HG03025 (cell line): ENCODE data around the gene CST7.
"Not testable (repeated sequence)": the region's sequence is repeated elsewhere in the genome, so short reads cannot be mapped to it uniquely, and the experiment has no call there.

Experiments used
- ATAC-seq: cut with Tn5 transposase; IDR thresholded peaks from one replicate; pipeline ENCODE4 v1.9.1; 2021; ENCODE audit warnings: mild to moderate bottlenecking, moderate library complexity; ENCODE audit not compliant: unreplicated experiment, low FRiP score

Gene CST7

DNA sequence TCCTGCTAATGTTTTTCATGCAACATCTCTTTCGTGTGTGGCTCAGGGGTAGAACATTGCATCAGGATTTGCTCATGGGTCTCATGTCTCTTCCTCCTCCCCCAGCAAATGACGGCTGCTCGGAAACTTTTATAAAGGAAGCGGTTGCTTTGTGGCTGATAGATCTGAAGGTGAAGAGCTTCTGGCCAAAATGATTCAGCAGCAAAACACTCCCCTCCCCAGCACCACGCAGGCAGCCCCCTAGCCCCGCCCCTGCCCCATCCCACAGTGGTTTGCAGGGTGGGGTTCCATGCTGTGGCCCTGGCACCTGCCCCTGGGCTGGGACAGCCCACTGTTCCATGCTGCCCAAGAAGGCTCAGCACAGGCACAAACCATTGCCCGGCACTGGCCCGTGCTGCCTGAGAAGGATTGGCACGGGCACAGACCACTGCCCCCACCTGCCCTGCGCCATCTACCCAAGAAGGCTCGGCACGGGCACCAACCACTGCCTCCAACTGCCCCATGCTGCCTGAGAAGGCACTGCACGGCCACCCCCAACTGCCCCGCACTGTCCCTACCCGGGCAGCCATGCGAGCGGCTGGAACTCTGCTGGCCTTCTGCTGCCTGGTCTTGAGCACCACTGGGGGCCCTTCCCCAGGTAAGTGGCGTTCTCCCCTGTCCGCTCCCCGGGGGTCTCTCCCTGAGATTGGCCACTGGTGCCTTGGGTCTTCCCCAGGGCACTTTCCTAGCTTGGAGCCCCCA, at the start of gene CST7:
TSS of gene CST7 (plus strand) at position 331 of the 741 bp plus-strand sequence. CDS start at position 568, 237 bp downstream.
- ATAC-seq: no peak

DNA sequence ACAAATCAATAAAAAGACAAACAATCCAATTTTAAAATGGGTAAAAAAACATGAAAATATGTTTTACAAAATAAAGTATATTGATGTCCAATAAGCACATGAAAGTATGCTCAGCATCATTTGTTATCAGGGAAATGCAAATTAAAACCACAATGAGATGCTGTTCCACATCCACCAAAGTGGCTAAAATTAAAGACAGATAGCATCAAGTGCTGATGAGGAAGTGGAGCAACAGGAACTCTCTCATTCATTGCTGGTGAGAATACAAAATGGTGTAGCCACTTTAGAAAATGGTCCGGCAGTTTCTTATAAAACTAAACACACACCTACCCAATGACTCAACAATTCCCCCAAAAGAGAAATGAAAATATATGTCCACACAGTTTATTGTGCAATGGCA, 42.3 kb upstream of the CST7 start:
- no peak for ATAC-seq

DNA sequence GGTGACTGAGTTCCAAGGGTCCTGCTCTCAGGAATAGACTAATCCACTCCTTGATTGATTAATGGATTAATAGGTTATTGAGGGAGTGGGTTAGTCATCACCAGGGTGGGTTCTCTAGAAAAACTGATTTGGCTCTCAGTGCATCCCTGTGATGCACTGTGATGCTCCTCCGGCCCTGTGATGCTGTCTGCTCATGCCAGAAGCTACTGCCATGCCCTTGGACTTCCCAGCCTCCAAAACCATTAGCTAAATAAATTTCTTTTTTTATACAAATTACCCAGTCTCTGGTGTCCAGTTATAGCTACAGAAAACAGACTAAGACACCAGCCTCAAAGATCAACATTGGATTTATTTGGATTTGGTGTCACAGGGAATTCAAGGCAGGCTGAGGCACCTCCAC, 40.4 kb upstream of the CST7 start:
- ATAC-seq: no peak

GRCh38 chr20:24909086-24909780, 39.8 kb upstream of the CST7 start:
- no peak for ATAC-seq

DNA sequence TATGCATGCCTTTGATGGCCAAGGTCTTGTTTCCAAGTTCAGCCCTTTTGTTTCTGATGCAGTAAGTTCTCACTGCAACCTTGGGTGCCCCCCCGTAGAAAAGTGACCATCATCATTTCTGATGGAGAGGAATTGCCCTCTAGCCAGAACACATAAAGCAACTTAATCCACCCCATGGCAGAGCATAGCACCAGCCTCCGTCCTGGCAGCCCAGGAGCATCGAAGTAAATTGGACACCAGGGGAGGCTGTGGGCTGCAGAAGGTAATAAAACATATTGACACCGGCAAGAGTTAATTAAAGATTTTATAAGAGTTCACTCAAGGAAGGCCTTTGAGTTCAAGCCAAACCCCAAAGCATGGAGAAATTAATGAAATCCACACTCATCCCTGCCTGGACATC, 39.2 kb upstream of the CST7 start:
- ATAC-seq: no peak

DNA sequence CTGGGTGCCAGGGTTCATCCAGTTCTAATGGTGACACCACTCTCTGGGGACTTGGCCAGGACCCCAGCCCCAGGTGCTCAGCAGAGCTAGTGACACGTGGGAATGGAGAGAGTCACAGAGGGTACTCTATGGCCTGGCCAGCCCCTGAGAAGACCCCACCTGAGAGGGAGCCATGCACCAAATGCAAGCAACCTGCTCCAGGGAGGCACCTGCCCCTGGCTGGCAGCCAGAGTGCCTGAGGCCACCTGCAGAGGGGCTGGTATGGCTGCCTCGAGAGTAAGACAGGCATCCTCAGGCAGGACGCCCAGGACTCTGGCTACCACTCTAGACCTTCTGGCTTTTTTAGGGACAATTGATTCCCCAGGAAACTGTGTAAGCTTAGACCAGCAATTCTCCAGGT, 38.6 kb upstream of the CST7 start:
- no peak for ATAC-seq

DNA sequence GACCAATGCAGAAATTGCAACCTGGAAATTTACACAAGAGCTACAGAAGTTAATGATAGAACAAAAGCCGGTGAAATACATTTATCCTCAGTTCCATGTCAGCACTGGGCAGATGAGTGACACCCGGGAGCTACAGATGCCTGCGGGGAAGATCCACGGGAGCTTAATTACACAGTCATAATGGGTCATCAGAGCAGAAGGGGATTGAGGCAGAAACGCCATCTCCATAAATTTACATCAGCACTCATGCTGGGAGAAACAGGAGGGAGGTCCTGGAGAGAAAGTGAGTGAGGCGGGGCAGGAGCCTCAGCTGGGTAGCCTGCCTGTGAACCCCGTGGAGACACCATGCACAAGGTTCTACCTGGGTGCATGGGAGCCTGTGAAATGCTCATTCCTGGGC, 37.6 kb upstream of the CST7 start:
- ATAC-seq: no peak

GRCh38 chr20:24912397-24913075, 36.5 kb upstream of the CST7 start:
- no peak for ATAC-seq

DNA sequence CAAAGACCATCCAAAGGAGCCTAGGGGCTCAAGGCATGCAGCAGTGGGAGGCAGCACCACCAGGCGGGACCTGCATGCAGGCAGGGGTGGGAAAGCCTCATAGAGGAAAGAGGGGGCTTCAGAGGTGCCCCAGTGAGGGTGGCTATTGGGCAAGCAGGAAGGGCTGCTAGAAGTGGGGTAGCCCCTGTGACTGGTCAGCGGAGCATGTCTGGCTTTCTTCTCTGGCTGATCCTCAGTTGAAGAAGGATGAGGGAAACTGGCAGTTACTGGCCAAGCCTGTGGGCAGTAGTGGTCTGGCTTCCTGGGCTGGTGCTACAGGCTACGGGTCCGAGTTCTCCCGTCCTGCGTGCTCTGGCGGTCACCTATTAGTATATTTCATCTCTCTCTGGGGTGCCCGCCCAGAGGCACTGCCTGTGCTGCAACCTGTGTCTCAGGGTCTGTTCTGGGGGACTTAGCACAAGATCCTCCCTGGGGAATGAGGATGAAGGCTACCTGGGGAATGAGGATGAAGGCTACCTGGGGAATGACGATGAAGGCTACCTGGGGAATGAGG, 35.9 kb upstream of the CST7 start:
- ATAC-seq: no peak

DNA sequence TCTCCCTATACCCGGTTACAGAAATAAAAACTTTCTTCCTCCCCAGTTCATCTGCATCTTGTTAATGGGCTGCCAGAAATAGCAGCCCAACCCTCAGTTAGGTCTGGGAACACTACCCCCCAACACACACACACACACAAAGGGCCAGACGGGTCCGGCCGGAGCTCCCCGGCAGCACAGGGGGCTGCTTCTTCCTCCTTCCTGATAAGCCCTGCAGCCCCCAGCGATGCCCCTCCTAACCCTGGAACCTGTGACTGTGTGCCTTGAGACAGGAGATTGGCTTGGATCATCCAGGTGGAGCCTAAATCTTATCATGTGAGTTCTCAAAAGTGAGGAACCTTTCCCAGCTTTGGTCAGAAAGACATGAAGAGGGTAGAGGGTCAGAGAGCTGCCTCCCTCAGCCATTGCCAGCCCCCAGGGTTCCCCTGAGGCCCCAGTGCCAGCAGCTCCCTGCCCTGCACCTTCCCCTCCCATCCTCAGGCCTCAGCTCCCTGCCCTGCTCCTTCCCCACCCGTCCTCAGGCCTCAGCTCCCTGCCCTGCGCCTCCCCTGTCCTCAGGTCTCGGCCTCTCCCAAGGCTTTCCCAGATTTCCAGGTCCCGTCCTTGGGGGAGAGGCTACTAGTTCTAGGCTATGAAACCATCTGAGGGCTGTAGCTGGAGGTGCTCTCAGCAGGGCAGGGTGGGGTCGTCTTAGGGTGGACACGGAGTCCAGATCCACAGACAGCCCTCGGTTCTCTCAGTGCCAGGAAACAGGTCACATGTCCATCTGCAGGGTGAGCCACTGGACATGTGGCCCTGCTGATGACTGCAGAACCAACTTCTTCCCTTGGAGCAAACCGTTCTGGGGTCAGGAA, 34.5 kb upstream of the CST7 start:
- ATAC-seq: no peak

GRCh38 chr20:24915440-24915839, 33.6 kb upstream of the CST7 start:
- no peak for ATAC-seq

DNA sequence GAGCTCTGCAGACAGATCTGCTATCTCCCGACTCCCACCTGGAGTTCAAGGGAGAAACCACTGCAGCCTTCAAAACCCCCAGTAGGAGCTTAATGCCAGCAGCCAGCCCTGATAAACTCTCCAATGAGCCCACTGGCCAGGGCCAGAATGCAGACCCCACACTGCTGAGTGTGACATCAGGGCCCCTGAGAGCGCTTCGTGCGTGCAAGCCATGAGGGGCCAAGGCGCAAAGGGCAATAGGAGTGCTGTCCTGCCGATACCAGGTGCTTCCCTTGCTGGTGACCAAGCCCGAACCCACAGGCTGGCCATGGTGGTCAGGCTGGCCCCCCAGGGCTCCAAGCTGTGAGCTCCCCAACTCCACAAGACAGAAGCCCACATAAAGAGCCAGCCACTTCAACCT, 33.2 kb upstream of the CST7 start:
- ATAC-seq: no peak

GRCh38 chr20:24916412-24916811, 32.7 kb upstream of the CST7 start:
- no peak for ATAC-seq

GRCh38 chr20:24917056-24917455, 32.0 kb upstream of the CST7 start:
- no peak for ATAC-seq

GRCh38 chr20:24917797-24918578, 31.1 kb upstream of the CST7 start:
- no peak for ATAC-seq

DNA sequence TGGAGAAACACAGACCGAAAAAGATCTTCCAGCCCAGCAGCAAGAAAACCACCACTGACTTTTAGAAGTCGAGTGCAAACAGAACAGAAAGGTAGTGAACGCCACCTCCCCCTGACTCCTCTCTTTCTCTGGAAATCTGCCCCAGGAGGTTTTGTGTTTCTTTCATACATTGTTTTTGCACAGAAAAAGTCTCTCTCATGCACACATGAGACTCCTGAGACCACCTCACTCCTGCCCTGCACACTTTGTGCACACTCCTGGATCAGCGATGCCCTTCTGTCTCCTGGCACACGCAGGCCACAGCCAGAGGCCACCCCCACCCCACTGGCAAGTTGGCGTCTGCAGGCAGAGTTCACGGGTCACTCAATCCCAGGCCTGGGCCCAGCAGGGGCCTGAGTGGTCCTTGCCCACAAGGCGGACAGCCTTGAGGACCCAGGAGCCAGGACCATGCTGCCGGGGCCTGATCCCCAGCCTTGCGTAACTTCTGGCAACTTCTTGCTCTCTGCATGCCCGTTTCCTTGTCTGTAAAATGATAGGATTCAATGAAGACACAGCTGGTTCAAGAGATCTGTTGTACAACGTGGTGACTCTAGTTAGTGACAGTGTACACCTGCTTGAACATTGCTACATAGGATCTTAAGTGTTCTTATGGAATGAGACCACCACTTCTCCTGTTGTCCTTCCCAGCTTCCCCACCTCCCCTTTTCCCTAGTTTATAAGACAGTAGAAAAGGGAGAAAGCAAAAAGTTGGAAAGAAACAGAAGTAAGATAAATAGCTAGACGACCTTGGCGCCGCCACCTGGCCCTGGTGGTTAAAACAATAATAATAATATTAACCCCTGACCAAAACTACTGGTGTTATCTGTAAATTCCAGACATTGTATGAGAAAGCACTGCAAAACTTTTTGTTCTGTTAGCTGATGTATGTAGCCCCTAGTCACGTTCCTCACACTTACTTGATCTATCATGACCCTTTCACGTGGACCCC, 30.2 kb upstream of the CST7 start:
- ATAC-seq: no peak

DNA sequence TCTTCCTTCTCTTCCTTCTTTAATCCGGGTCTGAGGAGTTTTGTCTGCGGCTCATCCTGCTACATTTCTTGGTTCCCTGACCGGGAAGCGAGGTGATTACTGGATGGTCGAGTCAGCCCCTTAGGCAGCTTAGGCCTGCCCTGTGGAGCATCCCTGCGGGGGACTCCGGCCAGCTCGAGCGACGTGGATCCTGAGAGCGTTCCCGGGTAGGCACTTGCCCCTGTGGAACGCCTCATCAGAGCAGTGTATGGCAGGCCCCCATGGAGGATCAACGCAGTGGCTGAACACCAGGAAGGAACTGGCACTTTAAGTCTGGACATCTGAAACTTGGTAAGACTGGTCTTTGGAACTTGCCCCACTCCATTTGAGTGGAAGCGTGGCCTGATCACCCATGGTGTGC, 29.4 kb upstream of the CST7 start:
- ATAC-seq: not testable (repeated sequence)

GRCh38 chr20:24920706-24921105, 28.4 kb upstream of the CST7 start:
- not testable (repeated sequence) for ATAC-seq
